H1 (cell line): Measurements from ENCODE around the gene FAM234A. TPM values are rescaled to one million over a fixed set of nuclear protein-coding genes. Genes with fewer than 3 reads are reported as not detected.

Experiments
- CTCF ChIA-PET: fragments of 300-600 bp; sonication (Branson Sonifier 250); formaldehyde crosslinking; loops from one replicate; lab custom pipeline; 2021; ENCODE audit not compliant: partially characterized antibody; lab: Charles Lee
- POLR2A ChIA-PET: fragments of 300-600 bp; sonication (Branson Sonifier 250); formaldehyde crosslinking; loops from one replicate; lab custom pipeline; 2021; ENCODE audit warnings: inconsistent platforms; ENCODE audit not compliant: partially characterized antibody; lab: Charles Lee
- DNase-seq, 2 experiments: peaks; one replicate each; pipeline versions ENCODE4 v3.0.0 to v3.0.0-alpha.2; 2010 to 2022; ENCODE audit warnings: low spot score in 2 of 2, low read depth in 1 of 2, mixed read lengths in 1 of 2
- FAIRE-seq: peaks from 2 replicates; lab custom pipeline; 2011; peaks lifted over from hg19 to GRCh38; lab: Jason Lieb, UNC
- H2AFZ ChIP-seq: 2 replicates; pipeline ENCODE4 v1.8.1; 2012; ENCODE audit warnings: low read length, inconsistent platforms
- H2AK5ac ChIP-seq: 2 replicates; pipeline ENCODE4 v1.6.1; 2013; ENCODE audit warnings: low read depth, low read length
- H2BK120ac ChIP-seq: replicated peaks from 2 replicates; pipeline ENCODE3; 2013; ENCODE audit warnings: low read depth, low read length, inconsistent platforms
- H2BK12ac ChIP-seq: 2 replicates; pipeline ENCODE4 v1.6.1; 2013; ENCODE audit warnings: low read depth, low read length
- H2BK15ac ChIP-seq: 2 replicates; pipeline ENCODE4 v1.6.1; 2013; ENCODE audit warnings: low read length
- H2BK20ac ChIP-seq: 2 replicates; pipeline ENCODE4 v1.6.1; 2013; ENCODE audit warnings: low read length
- H2BK5ac ChIP-seq: 2 replicates; pipeline ENCODE4 v1.6.1; 2013; ENCODE audit warnings: low read depth, low read length
- H3K14ac ChIP-seq: 2 replicates; pipeline ENCODE4 v1.6.1; 2013; ENCODE audit warnings: inconsistent platforms; ENCODE audit not compliant: insufficient read length
- H3K18ac ChIP-seq: 2 replicates; pipeline ENCODE4 v1.6.1; 2013; ENCODE audit warnings: low read length; ENCODE audit errors: extremely low read depth
- H3K23ac ChIP-seq: 2 replicates; pipeline ENCODE4 v1.6.1; 2013; ENCODE audit warnings: inconsistent platforms; ENCODE audit not compliant: insufficient read length
- H3K23me2 ChIP-seq: 2 replicates; pipeline ENCODE4 v1.6.1; 2013; ENCODE audit warnings: low read depth, low read length
- H3K27ac ChIP-seq: 2 replicates; pipeline ENCODE4 v1.6.1; 2011; ENCODE audit warnings: low read depth, low read length, inconsistent platforms
- H3K27me3 ChIP-seq, 4 experiments: replicated peaks in 1 of 4; 1 replicate in 1 of 4; 2 replicates in 3 of 4; pipeline versions ENCODE4 v1.6.1 to v1.8.1; 2011 to 2013; ENCODE audit warnings: low read length in 3 of 4, mild to moderate bottlenecking in 3 of 4, inconsistent platforms in 2 of 4, mixed read lengths in 2 of 4, moderate library complexity in 1 of 4; ENCODE audit not compliant: control insufficient read depth in 3 of 4, insufficient read depth in 3 of 4; ENCODE audit errors: extremely low read depth in 1 of 4
- H3K36me3 ChIP-seq, 4 experiments: 2 replicates each; pipeline versions ENCODE4 v1.6.1 to v1.8.1; 2011 to 2013; ENCODE audit warnings: mild to moderate bottlenecking in 4 of 4, low read length in 3 of 4, moderate library complexity in 2 of 4, control low read depth in 1 of 4, inconsistent platforms in 1 of 4; ENCODE audit not compliant: insufficient read depth in 4 of 4, control insufficient read depth in 2 of 4
- H3K4ac ChIP-seq: replicated peaks from 2 replicates; pipeline ENCODE3; 2013; ENCODE audit warnings: low read length, low read depth, mixed read lengths, inconsistent platforms; ENCODE audit not compliant: insufficient read length
- H3K4me1 ChIP-seq, 4 experiments: replicated peaks in 1 of 4; 1 replicate in 1 of 4; 2 replicates in 3 of 4; pipeline versions ENCODE4 v1.6.1 to v1.8.1; 2011 to 2013; ENCODE audit warnings: low read length in 3 of 4, inconsistent platforms in 2 of 4, mixed read lengths in 1 of 4; ENCODE audit not compliant: insufficient read depth in 4 of 4, control insufficient read depth in 3 of 4
- H3K4me2 ChIP-seq, 2 experiments: 2 replicates each; pipeline versions ENCODE4 v1.6.1 to v1.8.1; 2011 to 2013; ENCODE audit warnings: low read depth in 2 of 2, low read length in 2 of 2, control low read depth in 1 of 2, inconsistent platforms in 1 of 2, mild to moderate bottlenecking in 1 of 2; ENCODE audit not compliant: insufficient read depth in 1 of 2
- H3K4me3 ChIP-seq, 4 experiments: fragments of 200-600, 300-600 bp in 1 of 4; sonication (generic), shearing (Covaris generic), sonication (Bioruptor Twin) in 1 of 4; 2 replicates each; pipeline versions ENCODE4 v1.5.1 to v1.8.1; 2011 to 2016; ENCODE audit warnings: low read length in 4 of 4, low read depth in 3 of 4, control low read depth in 2 of 4, inconsistent platforms in 2 of 4, mild to moderate bottlenecking in 2 of 4, mixed read lengths in 1 of 4, moderate library complexity in 1 of 4; ENCODE audit not compliant: insufficient read depth in 2 of 4; ENCODE audit errors: extremely low read depth in 1 of 4
- H3K56ac ChIP-seq: replicated peaks from 2 replicates; pipeline ENCODE3; 2013; ENCODE audit warnings: low read depth, mild to moderate bottlenecking, mixed read lengths, low read length, inconsistent platforms; ENCODE audit not compliant: insufficient read length
- H3K79me1 ChIP-seq: 2 replicates; pipeline ENCODE4 v1.6.1; 2013; ENCODE audit warnings: low read depth, low read length, control low read depth
- H3K79me2 ChIP-seq, 2 experiments: 2 replicates each; pipeline versions ENCODE4 v1.6.1 to v1.8.1; 2012 to 2013; ENCODE audit warnings: low read length in 2 of 2, mild to moderate bottlenecking in 2 of 2, inconsistent platforms in 1 of 2; ENCODE audit not compliant: insufficient read depth in 2 of 2, control insufficient read depth in 1 of 2
- H3K9ac ChIP-seq, 4 experiments: replicated peaks in 1 of 4; 1 replicate in 1 of 4; 2 replicates in 3 of 4; pipeline versions ENCODE4 v1.6.1 to v1.8.1; 2011 to 2013; ENCODE audit warnings: low read depth in 3 of 4, low read length in 3 of 4, control low read depth in 2 of 4, mild to moderate bottlenecking in 2 of 4, moderate library complexity in 2 of 4, inconsistent platforms in 1 of 4; ENCODE audit errors: extremely low read depth in 1 of 4
- H3K9me3 ChIP-seq, 2 experiments: 2 replicates each; pipeline versions ENCODE4 v1.6.1 to v1.8.1; 2012 to 2013; ENCODE audit warnings: mild to moderate bottlenecking in 2 of 2, moderate library complexity in 2 of 2, control low read depth in 1 of 2, inconsistent platforms in 1 of 2, low read depth in 1 of 2, low read length in 1 of 2, mixed read lengths in 1 of 2; ENCODE audit not compliant: insufficient read depth in 2 of 2
- H4K20me1 ChIP-seq, 2 experiments: replicated peaks in 1 of 2; 2 replicates each; pipeline versions ENCODE3 to v1.8.1; 2011 to 2013; ENCODE audit warnings: inconsistent platforms in 2 of 2, low read length in 2 of 2, mild to moderate bottlenecking in 1 of 2; ENCODE audit not compliant: insufficient read depth in 2 of 2, control insufficient read depth in 1 of 2
- H4K5ac ChIP-seq: 2 replicates; pipeline ENCODE4 v1.6.1; 2013; ENCODE audit warnings: low read length, low read depth, mixed read lengths, inconsistent platforms; ENCODE audit not compliant: insufficient read length
- H4K8ac ChIP-seq: 2 replicates; pipeline ENCODE4 v1.8.0; 2013; ENCODE audit warnings: mild to moderate bottlenecking, moderate library complexity, low read length, inconsistent platforms; ENCODE audit not compliant: insufficient read depth; ENCODE audit errors: extremely low read depth
- H4K91ac ChIP-seq: replicated peaks from 2 replicates; pipeline ENCODE3; 2013; ENCODE audit warnings: low read length, mixed read lengths, inconsistent platforms; ENCODE audit not compliant: insufficient read length
- ATF3 ChIP-seq: IDR thresholded peaks from 2 replicates; pipeline ENCODE4 v1.6.1; 2011; ENCODE audit warnings: low read depth, mild to moderate bottlenecking, low read length; ENCODE audit not compliant: insufficient read depth
- CBX8 ChIP-seq: fragments of 300-800, 300-1000 bp; sonication (generic); IDR thresholded peaks from 2 replicates; pipeline ENCODE4 v1.7.1; 2016; ENCODE audit warnings: low read depth, low read length, borderline replicate concordance
- CHD1 ChIP-seq: IDR thresholded peaks from 2 replicates; pipeline ENCODE4 v1.6.1; 2012; ENCODE audit warnings: low read depth, low read length, improper control_type of control experiment
- EGR1 ChIP-seq: IDR thresholded peaks from 2 replicates; pipeline ENCODE4 v1.6.1; 2011; ENCODE audit warnings: low read depth, low read length, borderline replicate concordance
- EP300 ChIP-seq, 2 experiments: IDR thresholded peaks; 1 replicate in 1 of 2; 2 replicates in 1 of 2; pipeline ENCODE4 v1.6.1; 2011 to 2012; ENCODE audit warnings: low read depth in 2 of 2, low read length in 2 of 2, mild to moderate bottlenecking in 2 of 2, borderline replicate concordance in 1 of 2, inconsistent platforms in 1 of 2, moderate library complexity in 1 of 2
- JUND ChIP-seq: IDR thresholded peaks from 2 replicates; pipeline ENCODE4 v1.6.1; 2011; ENCODE audit warnings: mild to moderate bottlenecking, improper control_type of control experiment, low read length
- KDM4A ChIP-seq: IDR thresholded peaks from one replicate; pipeline ENCODE4 v1.7.1; 2012; ENCODE audit warnings: low read depth, mild to moderate bottlenecking, moderate library complexity, low read length, inconsistent platforms; ENCODE audit not compliant: severe bottlenecking
- POLR2A ChIP-seq, 2 experiments: IDR thresholded peaks; 1 replicate in 1 of 2; 2 replicates in 1 of 2; pipeline ENCODE4 v1.6.1; 2011; ENCODE audit warnings: low read depth in 2 of 2, low read length in 2 of 2, mild to moderate bottlenecking in 2 of 2; ENCODE audit errors: control extremely low read depth in 1 of 2
- POLR2AphosphoS5 ChIP-seq: IDR thresholded peaks from 2 replicates; pipeline ENCODE4 v1.6.1; 2011; ENCODE audit warnings: low read depth, low read length
- RBBP5 ChIP-seq: IDR thresholded peaks from 2 replicates; pipeline ENCODE4 v1.7.1; 2012; ENCODE audit warnings: low read depth, mild to moderate bottlenecking, inconsistent platforms, low read length, moderate library complexity, borderline replicate concordance
- RFX5 ChIP-seq: IDR thresholded peaks from 2 replicates; pipeline ENCODE4 v1.6.1; 2011; ENCODE audit warnings: low read depth, low read length, improper control_type of control experiment, borderline replicate concordance
- SAP30 ChIP-seq: fragments of 300-600 bp; sonication (generic); IDR thresholded peaks from 2 replicates; pipeline ENCODE4 v1.7.1; 2012; ENCODE audit warnings: low read length, moderate library complexity, mild to moderate bottlenecking, inconsistent platforms; ENCODE audit not compliant: insufficient read depth, insufficient replicate concordance
- SP4 ChIP-seq: IDR thresholded peaks from 2 replicates; pipeline ENCODE4 v1.6.1; 2012; ENCODE audit warnings: low read length, inconsistent platforms
- SUZ12 ChIP-seq: fragments of 200-600 bp; sonication (generic); IDR thresholded peaks from 2 replicates; pipeline ENCODE4 v1.6.1; 2012; ENCODE audit warnings: mild to moderate bottlenecking, inconsistent platforms, low read length, moderate library complexity, mixed read lengths
- WGBS, 2 experiments: shearing (Covaris generic) in 1 of 2; methylation state at CpG; one replicate each; pipeline versions ENCODE4 v1.1.6 to v1.1.7; 2013 to 2015; ENCODE audit warnings: low lambda C conversion rate in 2 of 2, mixed read lengths in 2 of 2, inconsistent platforms in 1 of 2, low coverage in 1 of 2, missing lambda C conversion rate in 1 of 2; ENCODE audit not compliant: insufficient replicate concordance in 2 of 2, insufficient coverage in 1 of 2, insufficient read length in 1 of 2; ENCODE audit errors: extremely low coverage in 1 of 2, missing lambda C conversion rate in 1 of 2; 5-methylcytosine and 5-hydroxymethylcytosine counted together
- polyA plus RNA-seq, 7 experiments: library from polyadenylated mRNA; depleted of rRNA in 3 of 7; stranded (reverse) in 5 of 7; unstranded in 2 of 7; fragments of >200 nt in 5 of 7; fragments of 200-250 nt in 2 of 7; gene quantifications; 1 replicate in 5 of 7; 2 replicates in 1 of 7; 4 replicates in 1 of 7; pipeline versions ENCODE4 v1.2.1 to v1.2.3, GENCODE V29; 2011 to 2013; ENCODE audit warnings: missing spikeins in 2 of 7, mixed read lengths in 2 of 7
- total RNA-seq: library from RNA; stranded (reverse); fragmentation: NEBNext Ultra II Directional; extraction: Animal tissue kit (Norgen Biotek cat#: 25700); gene quantifications from 2 replicates; pipeline ENCODE4 v1.2.1, GENCODE V29; 2021

The FAM234A gene
- total and polyA plus RNA-seq, 2 of the 8 experiments (the other 6 are each of a cell fraction or from before 2014, with no cell fraction given), result 80.6 to 104 TPM

GRCh38 chr16:297832-298231 lies 63.2 kb downstream of the FAM234A start:
- H2BK15ac ChIP-seq, result no peak overlapping the region
- H3K9ac ChIP-seq, result no peak overlapping the region
- no peak overlapping the region for H4K5ac ChIP-seq
- no peaks in the 10 kb centered on the region for H3K23me2 ChIP-seq
- no peak overlapping the region for H2AK5ac ChIP-seq
- no peak for TF ChIP-seq JUND
- no peak for TF ChIP-seq RBBP5
- TF ChIP-seq KDM4A, result no peak
- no peak for TF ChIP-seq POLR2AphosphoS5
- TF ChIP-seq ATF3, result no peak
- TF ChIP-seq RFX5, result no peak
- TF ChIP-seq POLR2A (IDR thresholded peaks at IDR 0.05; ENCODE audit: control extremely low read depth in 1 of 2, low read depth in 2 of 2, low read length in 2 of 2), result no peak
- TF ChIP-seq SP4, result no peak
- TF ChIP-seq EGR1, result no peak
- no peak for TF ChIP-seq SAP30
- TF ChIP-seq CBX8, result no peak
- no peak for TF ChIP-seq EP300 (IDR thresholded peaks at IDR 0.05; ENCODE audit: borderline replicate concordance in 1 of 2, low read depth in 2 of 2, low read length in 2 of 2)
- no peak for TF ChIP-seq CHD1
- no peak for TF ChIP-seq SUZ12
- H3K14ac ChIP-seq, result no peak overlapping the region
- no peak overlapping the region for H4K8ac ChIP-seq
- H3K27me3 ChIP-seq, result no peaks in the 10 kb centered on the region
- no peaks in the 10 kb centered on the region for H3K79me2 ChIP-seq
- H2AFZ ChIP-seq, result no peak overlapping the region
- H3K56ac ChIP-seq, result no peak overlapping the region
- H4K20me1 ChIP-seq, result peaks cover 0 to 2% of the 10 kb centered on the region in 2 experiments
- H3K9me3 ChIP-seq, result no peaks in the 10 kb centered on the region
- FAIRE-seq, result no peak
- no peak for DNase-seq
- no peak overlapping the region for H3K4me3 ChIP-seq
- H3K4me1 ChIP-seq, result no peaks in the 10 kb centered on the region
- H4K91ac ChIP-seq, result no peak overlapping the region
- CTCF ChIA-PET, result interaction anchor here (3.4 kb wide), 1 partner anchor 12 kb away, joined by 10 read pairs; no protein-coding TSS in a partner anchor
- no peaks in the 10 kb centered on the region; the same call in 1 of the 2 replicates for H3K79me1 ChIP-seq
- H3K36me3 ChIP-seq, result peaks cover 0 to 20% (median 0%) of the 10 kb centered on the region in 4 experiments; a peak in 3 of 8 replicates
- 90% methylated on average over 15 of the region's 32 CpGs; no CpG with 5 or more reads in 1 of the 2 experiments for WGBS, 2 experiments
- no peak overlapping the region for H2BK12ac ChIP-seq
- POLR2A ChIA-PET, result interaction anchor here (1.2 kb wide), 1 partner anchor 34 kb away, joined by 3 read pairs; no protein-coding TSS in a partner anchor
- H3K18ac ChIP-seq, result no peak overlapping the region
- H3K27ac ChIP-seq, result no peak overlapping the region
- H3K4me2 ChIP-seq, result no peak overlapping the region
- no peak overlapping the region for H3K23ac ChIP-seq
- no peak overlapping the region for H2BK120ac ChIP-seq
- no peak overlapping the region for H3K4ac ChIP-seq
- no peak overlapping the region for H2BK20ac ChIP-seq
- no peak overlapping the region for H2BK5ac ChIP-seq
